GM12873 (cell line): ENCODE data around the gene MORC2.

Experiments used
- CTCF ChIP-seq: IDR thresholded peaks from 2 replicates; pipeline ENCODE4 v1.5.1; 2012; ENCODE audit warnings: low read depth, mild to moderate bottlenecking, moderate library complexity, low read length, control low read depth; ENCODE audit not compliant: insufficient read depth; ENCODE audit errors: missing control alignments

The MORC2 gene

GRCh38 chr22:30885591-30885990 is 83.0 kb downstream of the MORC2 start:
- no peak for TF ChIP-seq CTCF

GRCh38 chr22:30885001-30885366 is 83.6 kb downstream of the MORC2 start:
- TF ChIP-seq CTCF = no peak

- TF ChIP-seq CTCF = no peak
These were observed 84.2 kb downstream of the MORC2 start for GRCh38 chr22:30884211-30885000.

GRCh38 chr22:30883586-30884145 is 84.9 kb downstream of the MORC2 start:
- no peak for TF ChIP-seq CTCF

GRCh38 chr22:30882974-30883533 is 85.5 kb downstream of the MORC2 start:
- no peak for TF ChIP-seq CTCF

GRCh38 chr22:30882184-30882717 is 86.3 kb downstream of the MORC2 start:
- TF ChIP-seq CTCF = no peak
